ENCODE data around the gene CLASP1.

DNA sequence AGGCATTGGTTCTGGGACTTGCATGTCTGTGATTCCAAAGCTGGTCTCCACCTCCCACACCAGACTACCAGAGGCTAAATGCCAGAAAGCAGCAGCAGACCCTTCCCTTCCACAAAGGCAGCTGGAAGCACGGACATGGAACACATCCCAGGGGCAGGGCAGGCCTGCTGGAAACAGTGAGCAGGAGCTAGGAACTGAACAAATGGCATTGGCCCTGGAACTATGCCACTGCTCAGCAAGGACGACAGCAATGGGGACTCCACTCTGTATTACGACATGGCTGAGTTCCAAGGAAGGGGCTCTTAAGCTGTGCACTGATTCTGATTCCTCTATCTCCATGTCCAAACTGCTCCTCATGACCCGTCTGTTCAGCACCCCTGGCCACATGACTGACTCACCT is 286.5 kb downstream of the CLASP1 start:
- TF ChIP-seq, protein P1, sequence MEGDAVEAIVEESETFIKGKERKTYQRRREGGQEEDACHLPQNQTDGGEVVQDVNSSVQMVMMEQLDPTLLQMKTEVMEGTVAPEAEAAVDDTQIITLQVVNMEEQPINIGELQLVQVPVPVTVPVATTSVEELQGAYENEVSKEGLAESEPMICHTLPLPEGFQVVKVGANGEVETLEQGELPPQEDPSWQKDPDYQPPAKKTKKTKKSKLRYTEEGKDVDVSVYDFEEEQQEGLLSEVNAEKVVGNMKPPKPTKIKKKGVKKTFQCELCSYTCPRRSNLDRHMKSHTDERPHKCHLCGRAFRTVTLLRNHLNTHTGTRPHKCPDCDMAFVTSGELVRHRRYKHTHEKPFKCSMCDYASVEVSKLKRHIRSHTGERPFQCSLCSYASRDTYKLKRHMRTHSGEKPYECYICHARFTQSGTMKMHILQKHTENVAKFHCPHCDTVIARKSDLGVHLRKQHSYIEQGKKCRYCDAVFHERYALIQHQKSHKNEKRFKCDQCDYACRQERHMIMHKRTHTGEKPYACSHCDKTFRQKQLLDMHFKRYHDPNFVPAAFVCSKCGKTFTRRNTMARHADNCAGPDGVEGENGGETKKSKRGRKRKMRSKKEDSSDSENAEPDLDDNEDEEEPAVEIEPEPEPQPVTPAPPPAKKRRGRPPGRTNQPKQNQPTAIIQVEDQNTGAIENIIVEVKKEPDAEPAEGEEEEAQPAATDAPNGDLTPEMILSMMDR (conservative IDR thresholded peaks at IDR 0.05; ENCODE audit: low read length) = no peak
- TF ChIP-seq EZH2phosphoT487 (IDR thresholded peaks at IDR 0.05; ENCODE audit: borderline replicate concordance, low read depth, low read length) = no peak
